ENCODE results near the gene STT3B. TPM values are rescaled to one million over a fixed set of nuclear protein-coding genes. Genes with fewer than 3 reads are reported as not detected.
A peak's percentile ranks its signal among the peaks of the same experiment; 100 is the strongest.

Gene STT3B
- polyA plus RNA-seq, 4 donors = 154 to 212 (median 199) TPM

- DNase-seq (ENCODE audit: low read depth in 4 of 4, low spot score in 3 of 4) = no peak
Measured at GRCh38 chr3:31515486-31516284, 17.0 kb upstream of the STT3B start.

GRCh38 chr3:31516757-31517156, 16.0 kb upstream of the STT3B start:
- no peak for DNase-seq (ENCODE audit: low read depth in 4 of 4, low spot score in 3 of 4)

GRCh38 chr3:31521468-31521867, 11.3 kb upstream of the STT3B start:
- no peak for DNase-seq (ENCODE audit: low read depth in 4 of 4, low spot score in 3 of 4)

- no peak for DNase-seq (ENCODE audit: low read depth in 4 of 4, low spot score in 3 of 4)
Measured at GRCh38 chr3:31522152-31522551, 10.6 kb upstream of the STT3B start.

- DNase-seq (ENCODE audit: low read depth in 4 of 4, low spot score in 3 of 4) = no peak
Measured at GRCh38 chr3:31523543-31523942, 9.2 kb upstream of the STT3B start.

GRCh38 chr3:31525532-31525931, 7.2 kb upstream of the STT3B start:
- DNase-seq (ENCODE audit: low read depth in 4 of 4, low spot score in 3 of 4) = no peak

GRCh38 chr3:31529421-31529820, 3.3 kb upstream of the STT3B start:
- DNase-seq (ENCODE audit: low read depth in 4 of 4, low spot score in 3 of 4) = no peak

GRCh38 chr3:31530039-31530959, 2.4 kb upstream of the STT3B start:
- DNase-seq (ENCODE audit: low read depth in 4 of 4, low spot score in 3 of 4) = no peak

GRCh38 chr3:31530960-31531335, 1.8 kb upstream of the STT3B start:
- no peak for DNase-seq (ENCODE audit: low read depth in 4 of 4, low spot score in 3 of 4)

GRCh38 chr3:31531452-31531991, 1.2 kb upstream of the STT3B start:
- DNase-seq (ENCODE audit: low read depth in 4 of 4, low spot score in 3 of 4) = peak in 1 of 4 donors; percentile 21

GRCh38 chr3:31531992-31532586, 636 bp upstream of the STT3B start:
- peak; percentile 94 to 98 (median 96) for DNase-seq (ENCODE audit: low read depth in 4 of 4, low spot score in 3 of 4)

GRCh38 chr3:31533169-31534064, 692 bp downstream of the STT3B start:
- no peak for DNase-seq (ENCODE audit: low read depth in 4 of 4, low spot score in 3 of 4)

- no peak for DNase-seq (ENCODE audit: low read depth in 4 of 4, low spot score in 3 of 4)
Measured at GRCh38 chr3:31534065-31534425, 1.3 kb downstream of the STT3B start.

- DNase-seq (ENCODE audit: low read depth in 4 of 4, low spot score in 3 of 4) = no peak
Measured at GRCh38 chr3:31536497-31536896, 3.8 kb downstream of the STT3B start.

GRCh38 chr3:31538801-31539200, 6.1 kb downstream of the STT3B start:
- DNase-seq (ENCODE audit: low read depth in 4 of 4, low spot score in 3 of 4) = no peak

GRCh38 chr3:31539275-31539674, 6.5 kb downstream of the STT3B start:
- no peak for DNase-seq (ENCODE audit: low read depth in 4 of 4, low spot score in 3 of 4)

GRCh38 chr3:31541089-31541488, 8.4 kb downstream of the STT3B start:
- no peak for DNase-seq (ENCODE audit: low read depth in 4 of 4, low spot score in 3 of 4)

- no peak for DNase-seq (ENCODE audit: low read depth in 4 of 4, low spot score in 3 of 4)
Measured at GRCh38 chr3:31542246-31542645, 9.5 kb downstream of the STT3B start.

GRCh38 chr3:31543375-31543774, 10.7 kb downstream of the STT3B start:
- DNase-seq (ENCODE audit: low read depth in 4 of 4, low spot score in 3 of 4) = no peak

- DNase-seq (ENCODE audit: low read depth in 4 of 4, low spot score in 3 of 4) = no peak
Measured at GRCh38 chr3:31544634-31545033, 11.9 kb downstream of the STT3B start.
